Measurements from ENCODE around the gene ALPL.

Gene ALPL

GRCh38 chr1:21601278-21602048 is 92.2 kb downstream of the ALPL start:
- no peak for DNase-seq
- no peak overlapping the region for H3K27ac ChIP-seq (ENCODE audit: insufficient read depth in 1 of 2, low read depth in 1 of 2, low read length in 2 of 2, poor library complexity in 1 of 2, severe bottlenecking in 2 of 2)
- H3K27me3 ChIP-seq (replicated peaks in 2 of 5; ENCODE audit: control insufficient read depth in 4 of 5, insufficient read depth in 5 of 5, low read length in 4 of 5): peaks cover 0 to 2% (median 0%) of the 10 kb centered on the region in 5 experiments
- WGBS (ENCODE audit: insufficient coverage): 93% methylated on average over 21 of the region's 30 CpGs
- no peaks in the 10 kb centered on the region for H3K36me3 ChIP-seq (ENCODE audit: control insufficient read depth in 4 of 4, insufficient read depth in 4 of 4, low read length in 3 of 4)
- no peak overlapping the region for H3K4me3 ChIP-seq (ENCODE audit: control insufficient read depth in 1 of 7, extremely low read depth in 1 of 7, insufficient read depth in 4 of 7, low read depth in 2 of 7, low read length in 6 of 7)
- H3K4me1 ChIP-seq (ENCODE audit: control extremely low read depth in 1 of 4, control insufficient read depth in 4 of 4, insufficient read depth in 4 of 4, low read length in 3 of 4): no peaks in the 10 kb centered on the region
- no peaks in the 10 kb centered on the region for H3K9me3 ChIP-seq (ENCODE audit: control extremely low read depth in 1 of 5, control insufficient read depth in 4 of 5, insufficient read depth in 2 of 5, low read depth in 1 of 5, low read length in 4 of 5)
- CTCF ChIA-PET: interaction anchor here (0.6 kb wide), 1 partner anchor 1166 kb away, joined by 4 read pairs; no protein-coding TSS in a partner anchor
- POLR2A ChIA-PET: no interaction called here

- Histone ChIP-seq H3K4me3 (ENCODE audit: control insufficient read depth in 1 of 7, extremely low read depth in 1 of 7, insufficient read depth in 4 of 7, low read depth in 2 of 7, low read length in 6 of 7) (no peak overlapping the region), H3K36me3 (ENCODE audit: control insufficient read depth in 4 of 4, insufficient read depth in 4 of 4, low read length in 3 of 4) (no peaks in the 10 kb centered on the region), H3K4me1 (ENCODE audit: control extremely low read depth in 1 of 4, control insufficient read depth in 4 of 4, insufficient read depth in 4 of 4, low read length in 3 of 4) (peaks cover 0 to 7% (median 4%) of the 10 kb centered on the region in 4 experiments), H3K27me3 (replicated peaks in 2 of 5; ENCODE audit: control insufficient read depth in 4 of 5, insufficient read depth in 5 of 5, low read length in 4 of 5) (peaks cover 0 to 8% (median 4%) of the 10 kb centered on the region in 5 experiments), H3K9me3 (ENCODE audit: control extremely low read depth in 1 of 5, control insufficient read depth in 4 of 5, insufficient read depth in 2 of 5, low read depth in 1 of 5, low read length in 4 of 5) (no peaks in the 10 kb centered on the region), H3K27ac (ENCODE audit: insufficient read depth in 1 of 2, low read depth in 1 of 2, low read length in 2 of 2, poor library complexity in 1 of 2, severe bottlenecking in 2 of 2) (no peak overlapping the region)
- 91% methylated on average over 32 of the region's 39 CpGs for WGBS (ENCODE audit: insufficient coverage)
- POLR2A ChIA-PET: no interaction called here
- no peak for DNase-seq
- CTCF ChIA-PET: no interaction called here
These were observed 94.2 kb downstream of the ALPL start for GRCh38 chr1:21603177-21604138.

- no peak for DNase-seq
- Histone ChIP-seq H3K9me3 (ENCODE audit: control extremely low read depth in 1 of 5, control insufficient read depth in 4 of 5, insufficient read depth in 2 of 5, low read depth in 1 of 5, low read length in 4 of 5) (no peaks in the 10 kb centered on the region), H3K36me3 (ENCODE audit: control insufficient read depth in 4 of 4, insufficient read depth in 4 of 4, low read length in 3 of 4) (no peaks in the 10 kb centered on the region), H3K4me1 (ENCODE audit: control extremely low read depth in 1 of 4, control insufficient read depth in 4 of 4, insufficient read depth in 4 of 4, low read length in 3 of 4) (peaks cover 0 to 7% (median 4%) of the 10 kb centered on the region in 4 experiments), H3K4me3 (ENCODE audit: control insufficient read depth in 1 of 7, extremely low read depth in 1 of 7, insufficient read depth in 4 of 7, low read depth in 2 of 7, low read length in 6 of 7) (no peak overlapping the region), H3K27ac (ENCODE audit: insufficient read depth in 1 of 2, low read depth in 1 of 2, low read length in 2 of 2, poor library complexity in 1 of 2, severe bottlenecking in 2 of 2) (no peak overlapping the region), H3K27me3 (replicated peaks in 2 of 5; ENCODE audit: control insufficient read depth in 4 of 5, insufficient read depth in 5 of 5, low read length in 4 of 5) (peaks cover 0 to 10% (median 6%) of the 10 kb centered on the region in 5 experiments)
- ChIA-PET CTCF (no interaction called here), POLR2A (no interaction called here)
- WGBS (ENCODE audit: insufficient coverage): 96% methylated on average over 12 of the region's 12 CpGs
These were observed 95.2 kb downstream of the ALPL start for GRCh38 chr1:21604208-21604957.

GRCh38 chr1:21605012-21605715 is 95.9 kb downstream of the ALPL start:
- H3K36me3 ChIP-seq (ENCODE audit: control insufficient read depth in 4 of 4, insufficient read depth in 4 of 4, low read length in 3 of 4): no peaks in the 10 kb centered on the region
- H3K4me3 ChIP-seq (ENCODE audit: control insufficient read depth in 1 of 7, extremely low read depth in 1 of 7, insufficient read depth in 4 of 7, low read depth in 2 of 7, low read length in 6 of 7): no peak overlapping the region
- 98% methylated on average over 7 of the region's 7 CpGs for WGBS (ENCODE audit: insufficient coverage)
- H3K4me1 ChIP-seq (ENCODE audit: control extremely low read depth in 1 of 4, control insufficient read depth in 4 of 4, insufficient read depth in 4 of 4, low read length in 3 of 4): peaks cover 0 to 7% (median 4%) of the 10 kb centered on the region in 4 experiments
- no peak for DNase-seq
- H3K27me3 ChIP-seq (replicated peaks in 2 of 5; ENCODE audit: control insufficient read depth in 4 of 5, insufficient read depth in 5 of 5, low read length in 4 of 5): peaks cover 0 to 16% (median 6%) of the 10 kb centered on the region in 5 experiments
- POLR2A ChIA-PET: no interaction called here
- no peak overlapping the region for H3K27ac ChIP-seq (ENCODE audit: insufficient read depth in 1 of 2, low read depth in 1 of 2, low read length in 2 of 2, poor library complexity in 1 of 2, severe bottlenecking in 2 of 2)
- no peaks in the 10 kb centered on the region for H3K9me3 ChIP-seq (ENCODE audit: control extremely low read depth in 1 of 5, control insufficient read depth in 4 of 5, insufficient read depth in 2 of 5, low read depth in 1 of 5, low read length in 4 of 5)
- CTCF ChIA-PET: no interaction called here

DNA sequence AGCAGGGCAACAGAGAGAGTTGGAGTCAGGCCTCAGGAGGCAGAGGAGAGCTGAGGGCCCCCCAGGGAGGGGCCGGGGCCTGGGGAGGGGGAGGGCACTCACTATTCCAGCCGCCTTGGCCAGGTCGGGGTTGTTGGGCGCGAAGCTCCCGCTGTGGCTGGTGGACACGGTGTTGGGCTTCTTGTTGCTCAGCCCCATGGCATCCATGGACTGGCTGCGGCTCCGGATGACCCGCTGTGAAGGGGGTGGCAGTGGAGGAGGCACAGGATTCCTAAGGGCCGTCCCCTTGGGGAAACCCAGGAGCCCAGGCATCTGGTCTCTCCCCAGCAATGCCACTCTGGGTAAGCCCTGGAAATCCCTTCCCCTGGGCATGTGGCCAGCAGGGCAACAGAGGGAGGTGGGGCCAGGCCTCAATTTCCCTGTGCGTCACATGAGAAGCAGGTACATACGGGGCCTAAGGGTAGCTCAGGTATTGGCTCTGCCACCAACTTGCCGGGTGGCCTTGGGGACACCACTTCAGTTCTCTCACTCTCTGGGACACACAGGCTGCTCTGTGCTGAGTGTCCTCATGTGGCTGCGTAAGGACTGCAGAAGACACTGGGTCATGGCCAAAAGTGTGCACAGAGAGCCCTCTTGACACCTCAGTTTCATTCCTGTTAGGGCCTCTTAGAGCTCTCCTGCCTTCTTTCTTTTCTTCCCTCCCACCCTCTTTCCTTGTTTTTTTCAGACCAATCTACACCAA is 96.9 kb downstream of the ALPL start:
- DNase-seq: no peak
- Histone ChIP-seq H3K36me3 (ENCODE audit: control insufficient read depth in 4 of 4, insufficient read depth in 4 of 4, low read length in 3 of 4) (no peaks in the 10 kb centered on the region), H3K4me3 (ENCODE audit: control insufficient read depth in 1 of 7, extremely low read depth in 1 of 7, insufficient read depth in 4 of 7, low read depth in 2 of 7, low read length in 6 of 7) (no peak overlapping the region), H3K27me3 (replicated peaks in 2 of 5; ENCODE audit: control insufficient read depth in 4 of 5, insufficient read depth in 5 of 5, low read length in 4 of 5) (peaks cover 0 to 17% (median 6%) of the 10 kb centered on the region in 5 experiments), H3K9me3 (ENCODE audit: control extremely low read depth in 1 of 5, control insufficient read depth in 4 of 5, insufficient read depth in 2 of 5, low read depth in 1 of 5, low read length in 4 of 5) (no peaks in the 10 kb centered on the region), H3K4me1 (ENCODE audit: control extremely low read depth in 1 of 4, control insufficient read depth in 4 of 4, insufficient read depth in 4 of 4, low read length in 3 of 4) (peaks cover 0 to 7% (median 4%) of the 10 kb centered on the region in 4 experiments), H3K27ac (ENCODE audit: insufficient read depth in 1 of 2, low read depth in 1 of 2, low read length in 2 of 2, poor library complexity in 1 of 2, severe bottlenecking in 2 of 2) (no peak overlapping the region)
- WGBS (ENCODE audit: insufficient coverage): 92% methylated on average over 15 of the region's 15 CpGs
- POLR2A ChIA-PET: no interaction called here
- CTCF ChIA-PET: no interaction called here

Measured in common myeloid progenitor, CD34-positive (primary cell).